ENCODE data around the gene FLT1.

FLT1 gene

DNA sequence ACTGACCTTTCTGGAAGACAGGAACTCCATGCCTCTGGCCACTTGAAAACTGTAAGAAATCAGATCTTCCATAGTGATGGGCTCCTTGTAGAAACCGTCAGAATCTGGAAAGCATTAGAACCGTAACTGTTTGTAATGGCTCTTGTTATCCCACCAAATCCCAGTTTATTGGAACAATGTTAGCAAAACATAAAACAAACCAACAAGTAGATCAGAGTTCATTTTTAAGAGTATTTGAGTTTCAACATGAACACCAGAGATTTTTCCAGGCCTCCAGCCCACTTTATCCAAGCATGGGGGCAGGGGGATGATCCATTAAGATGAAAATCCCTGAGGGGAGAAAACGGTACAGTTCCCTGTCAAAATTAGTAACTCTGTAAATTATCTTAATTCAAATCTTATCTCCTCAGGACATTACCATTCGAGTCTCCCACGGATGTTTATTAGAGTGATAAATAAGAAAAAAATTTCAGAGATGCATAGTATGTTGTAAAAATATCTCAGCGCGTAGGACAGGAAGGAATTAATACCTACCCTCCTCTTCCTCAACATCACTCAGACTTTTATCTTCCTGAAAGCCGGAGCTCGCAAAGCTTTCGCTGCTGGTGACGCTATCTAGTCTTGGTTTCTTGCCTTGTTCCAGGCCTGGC, 172.5 kb downstream of the FLT1 start:
- H3K4me3 ChIP-seq (ENCODE audit: low read depth, low read length): no peak overlapping the region

GRCh38 chr13:28321756-28322155, 173.2 kb downstream of the FLT1 start:
- no peak overlapping the region for H3K4me3 ChIP-seq (ENCODE audit: low read depth, low read length)

- no peak overlapping the region for H3K4me3 ChIP-seq (ENCODE audit: low read depth, low read length)
These were observed 173.9 kb downstream of the FLT1 start for GRCh38 chr13:28320884-28321574.

GRCh38 chr13:28320209-28320608, 174.7 kb downstream of the FLT1 start:
- H3K4me3 ChIP-seq (ENCODE audit: low read depth, low read length): no peak overlapping the region

GRCh38 chr13:28319528-28319927, 175.4 kb downstream of the FLT1 start:
- no peak overlapping the region for H3K4me3 ChIP-seq (ENCODE audit: low read depth, low read length)

GRCh38 chr13:28318496-28318895, 176.4 kb downstream of the FLT1 start:
- no peak overlapping the region for H3K4me3 ChIP-seq (ENCODE audit: low read depth, low read length)

- no peak overlapping the region for H3K4me3 ChIP-seq (ENCODE audit: low read depth, low read length)
These were observed 178.1 kb downstream of the FLT1 start for GRCh38 chr13:28316836-28317235.

DNA sequence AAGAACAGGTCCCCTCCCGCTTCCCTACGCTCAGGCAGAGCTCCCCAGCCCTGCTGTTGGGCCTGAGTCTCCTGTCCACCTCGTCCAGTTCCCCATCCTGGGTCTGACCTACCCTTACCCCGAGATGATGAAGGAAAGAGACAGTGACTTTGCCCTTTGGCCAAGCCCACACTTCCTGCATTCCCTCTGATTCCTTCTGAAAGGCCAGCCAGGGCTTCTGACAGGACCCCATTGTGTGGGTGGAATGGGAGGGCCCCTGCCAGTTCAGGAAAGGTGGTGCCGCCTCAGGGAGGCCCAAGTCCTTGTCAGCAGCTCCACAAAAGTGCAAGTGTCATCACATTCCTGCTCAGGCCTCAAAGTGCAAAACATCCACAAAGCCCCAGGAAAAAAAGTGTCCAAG, 178.8 kb downstream of the FLT1 start:
- H3K4me3 ChIP-seq (ENCODE audit: low read depth, low read length): no peak overlapping the region

DNA sequence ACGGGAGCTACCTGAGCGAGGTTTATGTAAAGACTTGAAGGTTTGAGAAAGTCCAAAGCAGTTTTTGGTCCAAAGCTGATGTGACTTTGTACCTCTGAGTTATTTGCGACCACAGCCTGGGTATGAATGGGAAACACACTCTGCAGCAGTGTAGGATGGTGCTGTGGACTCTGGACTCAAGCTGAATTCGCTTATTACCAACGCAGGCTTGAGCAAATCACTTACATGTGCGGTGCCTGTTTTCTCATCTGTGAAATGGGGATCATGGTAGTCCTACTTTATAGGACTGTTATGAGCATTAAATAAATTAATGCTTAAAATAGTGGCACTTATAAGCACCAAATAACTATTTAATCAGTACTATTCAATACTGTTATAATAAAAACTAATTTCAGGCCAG, 180.0 kb downstream of the FLT1 start:
- H3K4me3 ChIP-seq (ENCODE audit: low read depth, low read length): no peak overlapping the region

- no peak overlapping the region for H3K4me3 ChIP-seq (ENCODE audit: low read depth, low read length)
These were observed 181.3 kb downstream of the FLT1 start for GRCh38 chr13:28313579-28313978.

- no peak overlapping the region for H3K4me3 ChIP-seq (ENCODE audit: low read depth, low read length)
These were observed 188.6 kb downstream of the FLT1 start for GRCh38 chr13:28306325-28306724.

- H3K4me3 ChIP-seq (ENCODE audit: low read depth, low read length): no peak overlapping the region
These were observed 193.1 kb downstream of the FLT1 start for GRCh38 chr13:28301839-28302238.

GRCh38 chr13:28299916-28300315, 195.0 kb downstream of the FLT1 start:
- H3K4me3 ChIP-seq (ENCODE audit: low read depth, low read length): no peak overlapping the region

GRCh38 chr13:28297341-28297740, 197.6 kb downstream of the FLT1 start:
- H3K4me3 ChIP-seq (ENCODE audit: low read depth, low read length): no peak overlapping the region

GRCh38 chr13:28286263-28286662, 208.7 kb downstream of the FLT1 start:
- H3K4me3 ChIP-seq (ENCODE audit: low read depth, low read length): no peak overlapping the region

- no peak overlapping the region for H3K4me3 ChIP-seq (ENCODE audit: low read depth, low read length)
These were observed 211.3 kb downstream of the FLT1 start for GRCh38 chr13:28283600-28283999.

GRCh38 chr13:28282451-28282850, 212.5 kb downstream of the FLT1 start:
- H3K4me3 ChIP-seq (ENCODE audit: low read depth, low read length): no peak overlapping the region

GRCh38 chr13:28273919-28274318, 221.0 kb downstream of the FLT1 start:
- no peak overlapping the region for H3K4me3 ChIP-seq (ENCODE audit: low read depth, low read length)

- H3K4me3 ChIP-seq (ENCODE audit: low read depth, low read length): no peak overlapping the region
These were observed 223.7 kb downstream of the FLT1 start for GRCh38 chr13:28271056-28271840.

DNA sequence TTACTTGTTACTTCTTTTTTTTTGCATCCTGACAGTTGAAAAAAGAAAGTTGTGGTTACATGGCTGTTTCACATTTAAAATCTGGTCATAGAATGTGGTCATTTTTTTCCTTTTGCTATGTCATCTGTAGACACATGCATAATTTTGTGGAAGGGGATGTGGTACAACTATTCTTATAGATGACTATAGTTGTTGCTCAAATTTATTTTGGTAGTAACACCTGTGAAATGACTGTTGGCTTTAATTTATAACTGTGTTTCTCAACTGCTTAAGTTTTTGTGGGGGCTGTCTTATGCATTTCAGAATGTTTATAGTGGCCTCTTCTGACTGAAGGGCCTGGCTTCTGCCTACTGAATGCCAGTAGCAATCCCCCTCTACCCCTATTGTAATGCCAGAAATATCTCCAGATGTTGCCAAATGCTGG, 226.1 kb downstream of the FLT1 start:
- no peak overlapping the region for H3K4me3 ChIP-seq (ENCODE audit: low read depth, low read length)

DNA sequence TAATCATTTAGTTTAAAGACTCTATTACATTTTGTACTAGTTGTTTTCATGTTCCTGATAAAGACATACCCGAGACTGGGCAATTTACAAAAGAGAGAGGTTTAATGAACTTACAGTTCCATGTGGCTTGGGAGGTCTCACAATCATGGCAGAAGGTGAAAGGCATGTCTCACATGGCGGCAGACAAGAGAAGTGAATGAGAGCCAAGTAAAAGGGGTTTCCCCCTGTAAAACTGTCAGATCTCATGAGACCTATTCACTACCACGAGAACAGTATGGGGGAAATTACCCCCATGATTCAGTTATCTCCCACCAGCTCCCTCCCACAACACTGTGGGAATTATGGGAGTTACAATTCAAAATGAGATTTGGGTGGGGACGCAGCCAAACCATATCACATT, 227.4 kb downstream of the FLT1 start:
- H3K4me3 ChIP-seq (ENCODE audit: low read depth, low read length): no peak overlapping the region

- H3K4me3 ChIP-seq (ENCODE audit: low read depth, low read length): no peak overlapping the region
These were observed 236.5 kb downstream of the FLT1 start for GRCh38 chr13:28258417-28258816.
